Measurements from ENCODE around the gene MCTP1.

DNA sequence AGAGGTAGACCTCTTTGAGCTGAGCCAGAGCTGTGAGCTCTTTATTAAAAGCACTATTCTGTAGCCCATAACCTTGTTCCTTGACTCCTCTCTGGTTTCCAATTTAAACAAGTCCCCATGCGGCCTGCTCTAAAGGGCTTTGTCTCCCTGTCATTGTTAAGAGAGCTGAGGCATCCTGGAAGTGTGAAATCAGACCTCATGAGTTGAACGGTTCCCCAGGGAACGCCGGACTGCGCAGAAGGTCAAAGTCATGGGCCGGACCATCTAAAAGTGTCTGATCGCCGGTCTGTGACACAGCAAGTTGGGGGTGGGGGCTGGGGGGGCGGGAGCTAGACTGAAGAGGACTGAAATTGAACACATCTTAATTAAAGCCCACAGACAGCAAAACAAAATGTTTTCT, 400.6 kb downstream of the MCTP1 start:
- TF ChIP-seq ELF4 (IDR thresholded peaks at IDR 0.05) (no peak), FOXK2 (IDR thresholded peaks at IDR 0.05) (no peak), FOXA1 (IDR thresholded peaks at IDR 0.05) (no peak), SUZ12 (IDR thresholded peaks at IDR 0.05) (no peak), TARDBP (IDR thresholded peaks at IDR 0.05) (no peak), FOXM1 (IDR thresholded peaks at IDR 0.05; ENCODE audit: borderline replicate concordance) (no peak), CTBP1 (IDR thresholded peaks at IDR 0.05; ENCODE audit: borderline replicate concordance) (no peak), L3MBTL2 (conservative IDR thresholded peaks at IDR 0.05) (no peak), SP1 (IDR thresholded peaks at IDR 0.05) (no peak), HDGF (IDR thresholded peaks at IDR 0.05; ENCODE audit: borderline replicate concordance) (no peak), NFRKB (IDR thresholded peaks at IDR 0.05) (no peak)
- TF ChIP-seq, protein P1, sequence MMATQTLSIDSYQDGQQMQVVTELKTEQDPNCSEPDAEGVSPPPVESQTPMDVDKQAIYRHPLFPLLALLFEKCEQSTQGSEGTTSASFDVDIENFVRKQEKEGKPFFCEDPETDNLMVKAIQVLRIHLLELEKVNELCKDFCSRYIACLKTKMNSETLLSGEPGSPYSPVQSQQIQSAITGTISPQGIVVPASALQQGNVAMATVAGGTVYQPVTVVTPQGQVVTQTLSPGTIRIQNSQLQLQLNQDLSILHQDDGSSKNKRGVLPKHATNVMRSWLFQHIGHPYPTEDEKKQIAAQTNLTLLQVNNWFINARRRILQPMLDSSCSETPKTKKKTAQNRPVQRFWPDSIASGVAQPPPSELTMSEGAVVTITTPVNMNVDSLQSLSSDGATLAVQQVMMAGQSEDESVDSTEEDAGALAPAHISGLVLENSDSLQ (IDR thresholded peaks at IDR 0.05): no peak
